Testis (tissue), 3 donors: ENCODE results near the gene PCDHGA8. TPM values are rescaled to one million over a fixed set of nuclear protein-coding genes. Genes with fewer than 3 reads are reported as not detected.
A peak's percentile ranks its signal among the peaks of the same experiment; 100 is the strongest.
"Not testable (repeated sequence)": the region's sequence is repeated elsewhere in the genome, so short reads cannot be mapped to it uniquely, and the experiment has no call there.

Experiments used
- DNase-seq: peaks from one replicate; pipeline ENCODE4 v3.0.0-alpha.2; 2019
- H3K27ac ChIP-seq, 2 donors: fragments of 200-600 bp; sonication (generic); one replicate each; pipeline ENCODE4 v1.5.1; 2019
- H3K27me3 ChIP-seq: fragments of 200-600 bp; sonication (generic); one replicate; pipeline ENCODE4 v1.5.1; 2019
- H3K36me3 ChIP-seq: fragments of 200-600 bp; sonication (generic); one replicate; pipeline ENCODE4 v1.5.1; 2017; ENCODE audit warnings: low read depth; ENCODE audit errors: missing control alignments
- H3K4me1 ChIP-seq: fragments of 200-600 bp; sonication (generic); one replicate; pipeline ENCODE4 v1.5.1; 2019
- H3K4me3 ChIP-seq, 2 donors: fragments of 200-600 bp; sonication (generic); one replicate each; pipeline ENCODE4 v1.5.1; 2017 to 2019
- H3K9me3 ChIP-seq: fragments of 200-600 bp; sonication (generic); one replicate; pipeline ENCODE4 v1.5.1; 2017
- CTCF ChIP-seq, 3 experiments: fragments of 450-650 bp in 2 of 3; fragments of 200-600 bp in 1 of 3; sonication (generic) in 1 of 3; IDR thresholded peaks; one replicate each; pipeline ENCODE4 v1.5.1; 2016 to 2019; ENCODE audit warnings: antibody characterized with exemption in 3 of 3, mild to moderate bottlenecking in 2 of 3, moderate library complexity in 1 of 3
- POLR2A ChIP-seq: fragments of 450-650 bp; IDR thresholded peaks from one replicate; pipeline ENCODE4 v1.6.1; 2017; ENCODE audit warnings: antibody characterized with exemption, mild to moderate bottlenecking, moderate library complexity
- WGBS, 2 donors: methylation state at CpG; one replicate each; pipeline ENCODE4 v1.1.5; 2018; 5-methylcytosine and 5-hydroxymethylcytosine counted together
- intact Hi-C: fragments of 100-400 bp; cut with DNase I; formaldehyde crosslinking; loops from one replicate; pipeline ENCODE4 v1.15.1; 2023; ENCODE audit warnings: low total_unique reads
- polyA plus RNA-seq: library from polyadenylated mRNA; stranded (reverse); fragments of 350-450 nt; fragmentation: Illumina TruSeq; extraction: RNeasy Lipid Tissue Mini Kit (QIAGEN cat#74804); gene quantifications from one replicate; pipeline ENCODE4 v1.2.3, GENCODE V29; 2014; ENCODE audit warnings: low read depth, low replicate concordance; ENCODE audit not compliant: insufficient read depth
- total RNA-seq, 2 donors: library from RNA; depleted of rRNA; stranded (reverse); fragments of >200 nt; gene quantifications; one replicate each; pipeline ENCODE4 v1.2.3, GENCODE V29; 2016

Gene PCDHGA8
- total and polyA plus RNA-seq, 3 donors from 2014 or later, result 0.15 to 8.2 (median 8.2) TPM

GRCh38 chr5:141407790-141408505 lies 15.5 kb downstream of the PCDHGA8 start, which contains the start of gene PCDHGB6:
Gene PCDHGB6, plus strand, starts transcription at chr5:141408021. Its CDS starts 182 bp downstream, at chr5:141408203.
- peak; percentile 71 for DNase-seq
- H3K36me3 ChIP-seq, H3K9me3 ChIP-seq, H3K27me3 ChIP-seq, H3K4me1 ChIP-seq, intact Hi-C loops, H3K27ac ChIP-seq: not testable (repeated sequence)
- peak; percentile 21 to 49 (median 49) for TF ChIP-seq CTCF (IDR thresholded peaks at IDR 0.05)
- H3K4me3 ChIP-seq, result peak within 1 kb of the TSS in 1 of 2 donors; percentile 48
- WGBS, 2 donors, result 9 to 14% methylated on average over 32 to 44 of the region's 51 CpGs

DNA sequence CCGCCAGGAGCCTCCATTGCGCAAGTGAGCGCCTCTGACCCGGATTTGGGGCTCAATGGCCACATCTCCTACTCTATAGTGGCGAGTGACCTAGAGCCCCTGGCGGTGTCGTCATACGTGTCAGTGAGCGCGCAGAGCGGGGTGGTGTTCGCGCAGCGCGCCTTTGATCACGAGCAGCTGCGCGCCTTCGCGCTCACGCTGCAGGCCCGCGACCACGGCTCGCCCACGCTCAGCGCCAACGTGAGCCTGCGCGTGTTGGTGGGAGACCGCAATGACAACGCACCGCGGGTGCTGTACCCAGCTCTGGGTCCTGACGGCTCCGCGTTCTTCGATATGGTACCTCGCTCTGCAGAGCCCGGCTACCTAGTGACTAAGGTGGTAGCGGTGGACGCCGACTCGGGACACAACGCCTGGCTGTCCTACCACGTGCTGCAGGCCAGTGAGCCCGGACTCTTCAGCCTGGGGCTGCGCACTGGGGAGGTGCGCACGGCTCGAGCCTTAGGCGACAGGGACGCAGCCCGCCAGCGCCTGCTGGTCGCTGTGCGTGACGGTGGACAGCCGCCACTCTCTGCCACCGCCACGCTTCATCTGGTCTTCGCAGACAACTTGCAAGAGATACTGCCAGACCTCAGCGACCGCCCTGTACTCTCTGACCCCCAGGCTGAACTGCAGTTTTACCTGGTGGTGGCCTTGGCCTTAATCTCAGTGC lies 17.3 kb downstream of the PCDHGA8 start:
- no peak overlapping the region for H3K27ac ChIP-seq
- TF ChIP-seq CTCF (IDR thresholded peaks at IDR 0.05), result no peak
- TF ChIP-seq POLR2A, result no peak
- 24 to 33% methylated on average over 1 to 64 of the region's 64 CpGs for whole genome bisulfite sequencing, 2 donors
- no peaks in the 10 kb centered on the region for H3K27me3 ChIP-seq
- H3K4me3 ChIP-seq, result no peak overlapping the region
- no peaks in the 10 kb centered on the region for H3K9me3 ChIP-seq
- DNase-seq, result no peak
- no peaks in the 10 kb centered on the region for H3K36me3 ChIP-seq
- no peaks in the 10 kb centered on the region for H3K4me1 ChIP-seq
- intact Hi-C loops, result no loop called here

DNA sequence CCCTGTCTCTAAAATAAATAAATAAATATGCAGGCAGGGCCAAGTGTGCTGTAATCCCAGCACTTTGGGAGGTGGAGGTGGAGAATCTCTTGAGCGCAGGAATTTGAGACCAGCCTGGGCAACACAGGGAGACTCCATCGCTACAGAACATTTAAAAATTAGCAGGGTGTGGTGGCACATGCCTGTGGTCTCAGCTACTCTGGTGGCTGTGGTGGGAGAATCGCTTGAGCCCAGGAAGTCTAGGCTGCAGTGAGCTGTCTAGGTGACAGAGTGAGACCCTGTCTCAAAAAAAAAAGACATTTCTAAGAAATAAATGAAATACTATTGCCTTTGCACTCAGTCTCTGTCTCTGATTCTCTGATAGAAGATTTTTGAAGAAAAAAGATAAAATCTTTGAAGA lies 19.1 kb downstream of the PCDHGA8 start:
- 71 to 73% methylated on average over 3 of the region's 3 CpGs for WGBS, 2 donors
- no peak for TF ChIP-seq POLR2A
- TF ChIP-seq CTCF (IDR thresholded peaks at IDR 0.05), result no peak
- no peak for DNase-seq
- H3K36me3 ChIP-seq, result no peaks in the 10 kb centered on the region
- H3K4me1 ChIP-seq, result no peaks in the 10 kb centered on the region
- H3K9me3 ChIP-seq, result no peaks in the 10 kb centered on the region
- H3K27me3 ChIP-seq, result no peaks in the 10 kb centered on the region
- no peak overlapping the region for H3K27ac ChIP-seq
- intact Hi-C loops, result no loop called here
- H3K4me3 ChIP-seq, result no peak overlapping the region

- Histone ChIP-seq H3K4me1 (no peaks in the 10 kb centered on the region), H3K27me3 (no peaks in the 10 kb centered on the region), H3K27ac (no peak within 1 kb of the TSS), H3K36me3 (no peaks in the 10 kb centered on the region), H3K9me3 (no peaks in the 10 kb centered on the region), H3K4me3 (peak within 1 kb of the TSS in 1 of 2 donors; percentile 36)
- TF ChIP-seq CTCF (IDR thresholded peaks at IDR 0.05) (peak in 2 of 3 experiments; percentile 27 to 32), POLR2A (no peak)
- WGBS, 2 donors, result 9 to 28% methylated on average over 27 to 31 of the region's 31 CpGs
- peak; percentile 74 for DNase-seq
- intact Hi-C loops, result no loop called here
Observed at GRCh38 chr5:141412854-141413539, 20.6 kb downstream of the PCDHGA8 start, which contains the start of gene PCDHGA10. Gene PCDHGA10, plus strand, starts transcription at chr5:141412987. Its CDS starts 189 bp downstream, at chr5:141413176.
